HUES64 (cell line): ENCODE measurements around the gene CD44.

Source experiments
- H3K27ac ChIP-seq: 2 replicates; pipeline ENCODE4 v1.7.0; 2013; ENCODE audit warnings: low read depth, low read length, inconsistent platforms
- H3K27me3 ChIP-seq: 2 replicates; pipeline ENCODE4 v1.6.1; 2013; ENCODE audit warnings: mild to moderate bottlenecking, low read length; ENCODE audit not compliant: insufficient read depth
- H3K36me3 ChIP-seq: 2 replicates; pipeline ENCODE4 v1.6.1; 2013; ENCODE audit warnings: mild to moderate bottlenecking, low read length; ENCODE audit not compliant: insufficient read depth
- H3K4me1 ChIP-seq: 2 replicates; pipeline ENCODE4 v1.6.1; 2013; ENCODE audit warnings: mild to moderate bottlenecking, low read length, moderate library complexity; ENCODE audit not compliant: insufficient read depth
- H3K4me3 ChIP-seq: 2 replicates; pipeline ENCODE4 v1.5.1; 2013; ENCODE audit warnings: mild to moderate bottlenecking, low read length, moderate library complexity
- H3K9ac ChIP-seq: 2 replicates; pipeline ENCODE4 v1.6.1; 2013; ENCODE audit warnings: mild to moderate bottlenecking, low read depth, low read length
- H3K9me3 ChIP-seq: 2 replicates; pipeline ENCODE4 v1.6.1; 2013; ENCODE audit warnings: low read depth, low read length; ENCODE audit not compliant: insufficient read depth
- WGBS: fragments of 150-250, 120-280 bp; methylation state at CpG from one replicate; pipeline ENCODE4 v1.1.7; 2013; ENCODE audit warnings: missing lambda C conversion rate; 5-methylcytosine and 5-hydroxymethylcytosine counted together

The CD44 gene

DNA sequence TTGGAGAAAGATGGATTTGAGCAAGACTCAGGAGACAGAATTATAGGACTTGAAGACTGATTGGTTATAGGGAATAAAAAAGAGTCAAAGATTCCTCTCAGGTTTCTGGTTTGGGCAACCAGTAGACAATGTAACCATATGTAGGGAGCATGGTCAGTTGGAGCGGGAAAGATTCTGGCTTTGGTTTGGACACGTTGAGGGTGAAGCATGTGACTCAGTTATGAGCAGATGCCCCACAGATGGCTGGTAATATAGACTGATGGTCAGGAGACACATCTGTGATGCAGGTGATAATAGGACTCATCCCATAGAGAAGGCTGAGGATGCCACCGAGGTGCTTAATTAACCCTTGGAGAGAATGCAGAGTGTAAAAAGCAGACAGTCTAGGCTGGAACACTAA lies 132.1 kb downstream of the CD44 start:
- H3K9ac ChIP-seq: no peak overlapping the region
- H3K9me3 ChIP-seq: no peaks in the 10 kb centered on the region
- H3K36me3 ChIP-seq: no peaks in the 10 kb centered on the region
- H3K27me3 ChIP-seq: no peaks in the 10 kb centered on the region
- H3K27ac ChIP-seq: no peak overlapping the region
- H3K4me1 ChIP-seq: 0 out of 2 replicates have a peak, but pooled peaks cover 4% of the 10 kb centered on the region
- WGBS: 93% methylated on average over 3 of the region's 3 CpGs
- no peak overlapping the region for H3K4me3 ChIP-seq

DNA sequence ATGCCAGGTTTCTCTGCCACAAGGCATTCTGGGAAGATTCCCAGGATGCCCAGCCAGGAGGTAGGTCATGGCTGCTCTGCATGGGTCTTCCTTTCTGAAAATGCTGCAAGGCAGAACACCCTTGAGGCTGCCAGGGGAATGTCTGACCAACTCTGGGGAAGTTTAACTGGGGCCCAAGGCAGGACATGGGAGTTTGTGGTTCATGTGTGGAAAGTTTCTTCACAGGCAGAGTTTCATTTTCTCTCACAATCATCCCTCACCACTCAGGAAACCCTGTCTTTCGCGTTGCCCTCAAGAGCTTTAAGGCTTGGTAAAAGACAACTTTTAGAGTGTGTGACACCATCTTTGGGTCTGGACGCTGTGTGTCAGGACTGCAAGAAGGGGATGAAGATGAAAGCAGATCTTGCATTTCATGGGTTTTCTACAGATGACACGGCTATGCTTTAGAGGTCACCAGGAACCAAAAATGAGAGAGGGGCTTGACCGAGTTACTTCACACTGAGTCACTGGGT lies 133.5 kb downstream of the CD44 start:
- Histone ChIP-seq H3K9ac (no peak overlapping the region), H3K4me3 (no peak overlapping the region), H3K9me3 (no peaks in the 10 kb centered on the region), H3K27me3 (no peaks in the 10 kb centered on the region), H3K27ac (no peak overlapping the region), H3K4me1 (0 out of 2 replicates have a peak, but pooled peaks cover 4% of the 10 kb centered on the region), H3K36me3 (no peaks in the 10 kb centered on the region)
- WGBS: 94% methylated on average over 5 of the region's 5 CpGs

DNA sequence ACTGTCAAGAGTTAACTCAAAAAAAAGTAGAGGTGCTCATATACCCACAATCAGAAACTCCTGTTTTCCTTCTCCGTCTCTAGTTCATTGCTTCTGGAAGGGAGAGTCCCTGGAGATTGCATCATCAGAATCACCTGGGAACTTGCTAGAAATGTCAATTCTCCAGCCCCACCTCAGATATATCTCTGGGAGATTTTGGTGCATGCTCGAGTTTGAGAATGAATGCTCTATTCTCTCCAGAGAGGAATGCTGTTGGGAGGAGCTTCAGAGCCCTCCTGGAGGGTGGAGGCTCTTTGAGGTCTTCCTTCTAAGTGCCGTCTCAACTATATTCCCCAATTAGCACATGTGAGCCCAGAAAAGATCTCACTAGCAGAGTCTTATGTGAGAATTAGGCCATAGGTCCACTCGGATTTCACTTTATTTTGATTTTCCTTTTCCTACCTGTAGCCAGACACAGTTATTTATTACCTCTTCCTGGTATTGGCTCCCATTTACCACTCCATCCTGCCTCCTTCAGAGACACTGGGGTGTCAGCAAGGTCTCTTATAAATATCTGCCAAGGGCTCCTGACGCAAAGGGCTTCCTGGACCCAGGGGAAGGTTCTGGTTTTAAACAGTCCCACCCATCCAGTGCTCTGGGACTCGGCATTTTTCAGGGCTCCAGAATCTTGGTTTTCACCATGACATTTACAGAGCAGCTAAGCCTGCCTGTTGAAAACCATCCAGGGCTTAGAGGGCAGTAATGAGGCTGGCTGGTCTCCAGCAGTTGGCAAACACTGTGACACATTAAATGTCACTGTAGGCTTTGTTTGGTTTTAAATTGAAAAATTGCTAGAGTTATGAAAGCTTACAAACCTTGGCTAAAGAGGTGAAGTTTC lies 136.2 kb downstream of the CD44 start:
- WGBS: 59% methylated on average over 6 of the region's 6 CpGs
- no peak overlapping the region for H3K9ac ChIP-seq
- H3K4me3 ChIP-seq: no peak overlapping the region
- no peaks in the 10 kb centered on the region for H3K27me3 ChIP-seq
- H3K27ac ChIP-seq: no peak overlapping the region
- 0 out of 2 replicates have a peak, but pooled peaks cover 4% of the 10 kb centered on the region for H3K4me1 ChIP-seq
- no peaks in the 10 kb centered on the region for H3K36me3 ChIP-seq
- no peaks in the 10 kb centered on the region for H3K9me3 ChIP-seq

DNA sequence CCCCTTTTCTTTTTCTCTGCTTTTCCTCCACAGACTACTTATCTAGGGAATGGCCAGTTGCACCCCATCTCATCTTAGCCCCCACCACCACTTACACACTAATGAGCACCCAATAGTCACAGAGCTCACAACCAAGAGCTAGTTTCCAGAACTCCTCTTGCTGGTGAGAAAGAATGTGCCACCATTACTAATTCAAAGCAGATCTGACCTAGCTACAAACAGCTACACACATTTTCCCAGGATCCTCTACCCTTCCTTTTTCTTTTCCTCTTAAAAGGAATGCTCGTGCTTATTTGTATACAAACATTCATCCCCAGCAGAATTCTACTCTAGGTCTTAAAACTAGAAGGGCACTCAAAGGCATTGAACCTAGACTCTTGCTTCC lies 136.8 kb downstream of the CD44 start:
- Histone ChIP-seq H3K4me3 (no peak overlapping the region), H3K27ac (no peak overlapping the region), H3K4me1 (0 out of 2 replicates have a peak, but pooled peaks cover 4% of the 10 kb centered on the region), H3K27me3 (no peaks in the 10 kb centered on the region), H3K36me3 (no peaks in the 10 kb centered on the region), H3K9me3 (no peaks in the 10 kb centered on the region), H3K9ac (no peak overlapping the region)
- WGBS: 88% methylated on average over 1 of the region's 1 CpG

DNA sequence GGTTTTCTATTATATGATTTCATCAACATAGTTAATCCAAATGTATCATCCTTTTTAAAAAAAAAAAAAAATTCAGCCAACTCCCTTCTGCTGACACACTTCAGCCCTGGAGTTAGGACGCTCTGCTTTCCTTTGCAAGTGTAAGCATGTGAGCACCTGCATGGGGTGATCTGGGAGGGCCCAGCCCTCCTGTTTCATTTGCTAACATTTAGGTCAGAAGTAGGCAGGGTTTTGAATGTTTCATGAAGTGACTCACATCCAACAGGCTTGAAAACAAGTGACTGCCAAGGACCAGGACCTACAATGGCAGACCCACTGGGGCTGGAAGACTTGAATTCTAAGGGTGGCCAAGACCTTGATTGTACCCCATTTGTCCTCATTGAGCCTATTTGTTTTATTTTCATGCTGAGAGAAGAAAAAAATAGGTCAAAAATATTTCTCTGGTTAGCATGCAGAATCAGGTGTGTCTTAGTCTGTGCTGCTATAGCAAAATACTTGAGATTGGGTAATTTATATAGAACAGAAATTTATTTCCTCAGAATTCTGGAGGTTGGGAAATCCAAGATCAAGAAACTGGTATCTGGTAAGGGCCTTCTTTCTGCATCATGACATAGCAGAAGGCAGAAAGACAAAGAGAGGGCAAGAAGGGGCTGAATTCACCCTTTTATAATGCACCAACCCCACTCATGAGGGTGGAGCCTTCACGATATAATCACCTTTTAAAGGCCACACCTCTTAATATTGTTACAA lies 137.6 kb downstream of the CD44 start:
- Histone ChIP-seq H3K36me3 (no peaks in the 10 kb centered on the region), H3K4me1 (0 out of 2 replicates have a peak, but pooled peaks cover 4% of the 10 kb centered on the region), H3K4me3 (no peak overlapping the region), H3K27ac (no peak overlapping the region), H3K27me3 (no peaks in the 10 kb centered on the region), H3K9me3 (no peaks in the 10 kb centered on the region), H3K9ac (no peak overlapping the region)
- 75% methylated on average over 2 of the region's 2 CpGs for WGBS

DNA sequence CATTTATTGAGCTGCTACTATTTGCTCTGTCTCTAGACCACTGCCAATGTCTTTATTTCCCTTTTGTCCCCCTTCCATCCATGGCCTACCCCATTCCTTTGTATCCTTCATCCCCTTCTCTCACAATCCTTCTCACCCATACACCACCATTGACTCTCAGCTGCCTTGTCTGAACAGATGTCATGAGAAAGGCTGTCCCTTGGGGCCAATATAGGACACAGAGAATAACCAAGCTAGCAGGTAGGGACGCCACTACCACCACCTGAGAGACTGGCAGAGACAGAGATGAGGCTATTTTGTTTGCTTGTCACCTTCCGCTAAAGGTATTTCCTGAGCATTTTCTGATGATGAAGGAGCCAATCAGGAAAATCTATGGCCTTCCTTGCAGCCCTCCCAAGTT lies 138.9 kb downstream of the CD44 start:
- Histone ChIP-seq H3K27me3 (no peaks in the 10 kb centered on the region), H3K9ac (no peak overlapping the region), H3K4me1 (0 out of 2 replicates have a peak, but pooled peaks cover 4% of the 10 kb centered on the region), H3K4me3 (no peak overlapping the region), H3K9me3 (no peaks in the 10 kb centered on the region), H3K27ac (no peak overlapping the region), H3K36me3 (no peaks in the 10 kb centered on the region)
- WGBS: 92% methylated on average over 2 of the region's 2 CpGs

DNA sequence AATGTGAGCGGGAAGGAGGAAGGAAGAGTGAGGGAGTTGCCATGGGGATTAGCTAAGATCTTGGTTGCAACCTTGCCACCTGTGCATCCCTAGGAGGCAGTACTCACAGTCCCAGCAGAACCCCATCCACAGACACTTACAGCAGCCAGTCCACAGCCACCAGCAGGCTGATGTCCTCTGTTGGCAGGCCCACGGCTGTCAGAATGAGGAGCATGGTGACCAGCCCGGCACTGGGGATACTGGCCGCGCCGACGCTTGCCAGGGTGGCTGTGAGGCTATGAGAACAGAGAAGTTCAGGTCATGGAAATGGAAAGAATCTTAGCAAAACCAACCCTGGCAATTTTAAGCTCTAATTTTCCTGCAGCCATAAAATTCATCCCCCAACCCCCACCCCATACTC lies 141.8 kb downstream of the CD44 start:
- Histone ChIP-seq H3K4me1 (no peaks in the 10 kb centered on the region), H3K27me3 (no peaks in the 10 kb centered on the region), H3K9me3 (no peaks in the 10 kb centered on the region), H3K36me3 (no peaks in the 10 kb centered on the region), H3K9ac (no peak overlapping the region), H3K27ac (no peak overlapping the region), H3K4me3 (no peak overlapping the region)
- 97% methylated on average over 6 of the region's 7 CpGs for WGBS

DNA sequence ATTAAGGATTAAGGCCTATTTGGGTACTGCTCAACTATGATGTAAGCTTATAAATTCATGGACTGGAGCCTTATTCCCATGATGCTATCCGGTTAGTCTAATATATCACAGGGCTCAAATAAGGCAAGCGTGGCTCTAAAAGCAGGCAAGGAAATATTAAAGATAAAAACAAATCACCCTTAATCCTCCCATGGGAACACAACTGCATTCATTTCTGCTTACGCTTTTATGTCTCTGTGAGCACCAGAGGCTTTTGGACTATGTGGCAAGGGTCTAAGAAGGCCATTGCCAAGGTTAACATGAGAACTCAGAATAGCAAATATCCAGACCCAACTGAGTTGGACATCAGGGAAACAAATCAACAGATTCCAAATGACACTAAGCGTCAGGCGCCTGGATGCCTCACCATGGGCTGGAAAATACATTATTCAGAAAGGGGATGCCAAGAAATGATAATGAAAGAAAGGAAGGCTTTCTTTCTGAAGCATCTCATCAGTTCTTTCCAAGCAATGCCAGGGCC lies 142.3 kb downstream of the CD44 start:
- Histone ChIP-seq H3K4me1 (no peaks in the 10 kb centered on the region), H3K4me3 (no peak overlapping the region), H3K27me3 (no peaks in the 10 kb centered on the region), H3K9ac (no peak overlapping the region), H3K9me3 (no peaks in the 10 kb centered on the region), H3K27ac (no peak overlapping the region), H3K36me3 (no peaks in the 10 kb centered on the region)
- WGBS: over 99% methylated on average over 5 of the region's 5 CpGs
